IPS-18a (cell line): ENCODE data around the gene CEMIP2.

ENCODE experiments used
- H3K27ac ChIP-seq: one replicate; pipeline ENCODE4 v1.5.1; 2013; ENCODE audit warnings: low read length
- H3K27me3 ChIP-seq: one replicate; pipeline ENCODE4 v1.6.1; 2013; ENCODE audit warnings: mild to moderate bottlenecking, low read length; ENCODE audit not compliant: control insufficient read depth, insufficient read depth
- H3K36me3 ChIP-seq: one replicate; pipeline ENCODE4 v1.6.1; 2013; ENCODE audit warnings: low read depth, low read length; ENCODE audit not compliant: control insufficient read depth
- H3K4me1 ChIP-seq: one replicate; pipeline ENCODE4 v1.6.1; 2013; ENCODE audit warnings: low read depth, low read length; ENCODE audit not compliant: control insufficient read depth
- H3K4me3 ChIP-seq: one replicate; pipeline ENCODE4 v1.5.1; 2013; ENCODE audit warnings: low read length
- H3K9ac ChIP-seq: one replicate; pipeline ENCODE4 v1.6.1; 2013; ENCODE audit warnings: mild to moderate bottlenecking, low read length, moderate library complexity
- H3K9me3 ChIP-seq: one replicate; pipeline ENCODE4 v1.6.1; 2013; ENCODE audit warnings: low read depth, low read length; ENCODE audit not compliant: control insufficient read depth

CEMIP2 gene

DNA sequence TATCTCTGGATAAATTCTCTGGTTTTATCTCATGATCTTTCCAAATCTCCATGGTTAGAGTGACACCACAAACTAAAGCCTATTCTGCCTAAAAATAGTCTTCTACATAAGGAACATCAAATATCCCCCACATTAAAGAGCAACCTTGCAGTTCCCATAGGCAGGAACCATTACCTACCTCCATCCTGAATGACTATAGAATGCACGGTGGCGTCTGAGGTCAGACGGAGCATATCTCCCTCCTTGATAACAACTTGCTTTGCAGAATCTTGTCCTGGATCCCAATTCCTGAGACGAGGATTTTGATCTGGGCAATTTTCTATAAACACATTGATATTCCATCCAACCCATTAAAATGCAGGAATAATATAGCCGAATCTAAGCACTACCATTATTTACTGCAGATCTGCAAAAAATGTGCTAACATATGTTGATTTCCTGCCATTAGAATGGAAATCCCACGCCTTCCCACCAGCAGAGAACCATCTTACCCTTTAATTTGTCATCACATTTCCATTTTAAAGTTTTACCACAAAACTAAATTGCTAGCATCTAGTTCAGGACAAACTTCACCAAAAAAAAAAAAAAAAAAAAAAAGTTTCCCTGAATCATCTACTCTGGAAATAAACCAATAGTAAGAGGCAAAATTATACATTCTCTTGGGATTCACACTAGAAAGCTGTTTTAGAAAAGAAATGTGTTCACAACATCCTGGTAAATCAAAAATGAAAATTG lies 22.1 kb downstream of the CEMIP2 start:
- Histone ChIP-seq H3K36me3 (peaks cover 37% of the 10 kb centered on the region), H3K27ac (no peak overlapping the region)

DNA sequence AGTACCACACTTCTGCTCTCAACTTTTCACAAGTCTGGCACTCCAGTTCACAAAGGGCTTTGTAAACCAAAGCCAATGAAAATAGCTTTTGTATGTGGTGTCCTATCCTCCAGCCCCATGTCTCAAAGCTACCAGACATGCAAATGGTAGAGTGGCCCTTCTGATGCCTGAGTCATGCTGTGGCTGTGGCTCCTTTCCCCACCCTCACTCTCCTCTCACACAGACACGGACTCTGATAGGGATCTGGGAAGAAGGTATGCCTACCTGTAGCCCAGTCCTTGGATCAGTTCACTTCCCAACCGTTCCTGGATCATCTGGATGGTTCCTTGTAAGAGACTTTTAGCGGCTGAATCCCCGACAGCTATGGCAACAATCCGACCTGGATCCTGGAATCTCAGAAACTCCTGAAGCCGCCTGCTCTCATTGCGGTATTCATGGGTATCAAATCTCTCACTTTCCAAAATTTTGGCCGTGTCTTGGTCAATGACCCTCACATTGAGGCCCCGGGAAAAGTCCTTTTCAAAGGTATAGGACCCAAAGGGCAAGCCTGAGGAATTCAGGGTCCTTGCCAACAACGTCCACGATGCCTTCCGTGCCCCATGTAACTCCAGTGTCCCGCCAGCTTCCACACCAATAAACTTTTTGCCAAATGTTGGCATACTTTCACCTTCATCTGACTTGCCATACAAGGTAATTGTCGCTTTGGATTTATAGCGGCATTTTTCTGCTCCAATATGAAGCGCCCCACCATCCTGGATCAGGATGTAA lies 23.4 kb downstream of the CEMIP2 start:
- H3K4me1 ChIP-seq = peaks cover 33% of the 10 kb centered on the region
- no peak overlapping the region for H3K27ac ChIP-seq
- peaks cover 39% of the 10 kb centered on the region for H3K36me3 ChIP-seq
- H3K9ac ChIP-seq = no peak overlapping the region
- H3K27me3 ChIP-seq = no peaks in the 10 kb centered on the region
- no peak overlapping the region for H3K4me3 ChIP-seq
- no peaks in the 10 kb centered on the region for H3K9me3 ChIP-seq

More for the DNA sequence above, 22.1 kb downstream of the CEMIP2 start:
- H3K27me3 ChIP-seq = no peaks in the 10 kb centered on the region
- H3K4me3 ChIP-seq = peak overlapping the region; percentile 9
- no peaks in the 10 kb centered on the region for H3K9me3 ChIP-seq
- peaks cover 34% of the 10 kb centered on the region for H3K4me1 ChIP-seq
- no peak overlapping the region for H3K9ac ChIP-seq

DNA sequence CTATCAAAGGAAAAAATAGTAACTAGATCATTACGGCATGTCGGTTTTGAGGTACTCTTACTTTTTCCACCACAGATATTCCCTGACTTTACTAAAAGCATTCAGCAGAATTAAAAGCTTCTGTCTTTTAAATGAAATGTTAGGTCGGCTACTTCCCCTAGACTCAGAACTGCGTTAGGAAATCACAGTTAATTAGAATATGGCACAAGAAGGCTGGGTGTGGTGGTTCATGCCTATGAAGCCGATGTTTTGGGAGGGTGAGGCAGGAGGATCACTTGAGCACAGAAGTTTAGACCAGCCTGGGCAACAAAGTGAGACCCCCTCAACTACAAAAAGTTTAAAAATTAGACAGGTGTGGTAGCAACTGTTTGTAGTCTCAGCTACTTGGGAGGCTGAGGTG lies 24.4 kb downstream of the CEMIP2 start:
- Histone ChIP-seq H3K9me3 (no peaks in the 10 kb centered on the region), H3K36me3 (peaks cover 43% of the 10 kb centered on the region), H3K4me1 (peaks cover 33% of the 10 kb centered on the region), H3K27me3 (no peaks in the 10 kb centered on the region), H3K4me3 (no peak overlapping the region), H3K9ac (no peak overlapping the region), H3K27ac (no peak overlapping the region)

DNA sequence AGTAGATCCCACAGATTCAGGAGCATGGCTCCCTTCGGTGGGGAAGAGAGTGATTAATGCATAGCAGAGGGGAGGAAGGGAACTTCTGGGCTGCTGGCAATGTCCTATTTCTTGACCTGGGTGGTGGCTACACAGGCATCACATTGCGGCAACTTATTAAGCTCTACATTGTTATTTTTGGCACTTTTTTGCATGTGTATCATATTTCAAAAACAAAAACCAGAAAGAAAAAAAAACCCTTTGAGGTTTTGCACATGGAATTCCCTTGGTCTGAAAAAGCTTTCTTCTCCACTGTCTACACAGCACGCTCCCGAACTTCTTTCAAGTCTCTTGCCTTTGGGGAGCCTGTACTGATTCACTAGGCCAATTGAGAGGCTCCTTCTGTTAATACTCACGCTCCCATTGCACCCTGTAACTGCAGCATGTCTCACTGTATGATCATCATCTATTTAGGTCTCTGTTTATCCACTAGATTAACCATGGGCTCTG lies 25.1 kb downstream of the CEMIP2 start:
- H3K4me3 ChIP-seq = no peak overlapping the region
- H3K4me1 ChIP-seq = peaks cover 33% of the 10 kb centered on the region
- H3K9ac ChIP-seq = no peak overlapping the region
- peaks cover 38% of the 10 kb centered on the region for H3K36me3 ChIP-seq
- no peaks in the 10 kb centered on the region for H3K9me3 ChIP-seq
- H3K27me3 ChIP-seq = no peaks in the 10 kb centered on the region
- H3K27ac ChIP-seq = no peak overlapping the region

DNA sequence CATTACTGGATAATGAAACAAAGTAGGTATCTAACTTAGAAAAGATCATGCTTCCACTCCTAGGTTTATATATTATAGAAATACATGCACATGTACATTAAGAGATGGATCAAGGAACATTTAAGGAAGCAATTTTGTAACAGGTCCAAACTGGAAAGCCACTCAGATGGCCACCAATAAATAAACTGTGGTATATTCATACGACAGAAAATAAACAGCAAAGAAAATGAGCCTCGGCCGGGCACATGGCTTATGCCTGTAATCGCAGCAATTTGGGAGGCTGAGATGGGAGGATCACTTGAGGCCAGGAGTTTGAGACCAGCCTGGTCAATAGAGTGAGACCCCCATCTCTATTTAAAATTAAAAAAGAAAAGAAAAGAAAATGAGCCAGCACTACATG lies 25.6 kb downstream of the CEMIP2 start:
- no peak overlapping the region for H3K27ac ChIP-seq
- H3K36me3 ChIP-seq = peaks cover 33% of the 10 kb centered on the region
- peaks cover 33% of the 10 kb centered on the region for H3K4me1 ChIP-seq
- no peak overlapping the region for H3K4me3 ChIP-seq
- no peaks in the 10 kb centered on the region for H3K27me3 ChIP-seq
- H3K9ac ChIP-seq = no peak overlapping the region
- no peaks in the 10 kb centered on the region for H3K9me3 ChIP-seq

DNA sequence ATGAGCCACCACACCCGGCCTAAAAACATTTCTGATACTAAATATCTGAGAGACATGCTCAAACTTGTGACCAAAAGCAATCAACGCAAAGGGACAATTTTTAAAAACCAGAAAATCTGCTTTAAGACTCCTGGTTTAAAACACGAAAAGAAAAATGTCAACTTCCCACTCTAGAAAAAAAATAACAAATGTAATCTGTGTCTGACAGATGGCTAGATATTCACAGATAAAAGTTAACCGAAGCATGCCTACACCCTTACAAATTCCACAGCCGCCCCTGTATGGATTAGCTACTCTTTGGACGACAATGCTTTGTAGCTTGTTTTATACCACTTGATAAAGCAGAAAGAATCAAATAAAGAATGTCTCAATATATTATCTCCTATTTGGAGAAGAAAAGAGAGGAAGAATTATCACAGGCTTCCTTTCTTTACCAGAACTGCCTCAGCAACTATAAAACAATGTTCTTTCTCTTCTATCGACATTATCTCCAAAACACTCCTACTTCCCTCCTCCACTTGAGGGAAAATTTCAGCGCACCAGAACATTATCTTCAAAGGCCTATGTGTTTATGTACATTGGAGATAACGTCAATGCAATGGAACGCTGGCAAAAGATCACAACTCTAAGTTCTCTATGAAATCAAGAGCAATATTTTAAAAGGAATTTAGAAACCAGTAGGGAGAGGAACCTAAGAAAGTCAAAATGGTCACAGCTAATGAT lies 26.2 kb downstream of the CEMIP2 start:
- Histone ChIP-seq H3K4me3 (no peak overlapping the region), H3K9ac (no peak overlapping the region), H3K36me3 (peaks cover 33% of the 10 kb centered on the region), H3K9me3 (no peaks in the 10 kb centered on the region), H3K27me3 (no peaks in the 10 kb centered on the region), H3K27ac (no peak overlapping the region), H3K4me1 (peaks cover 29% of the 10 kb centered on the region)

DNA sequence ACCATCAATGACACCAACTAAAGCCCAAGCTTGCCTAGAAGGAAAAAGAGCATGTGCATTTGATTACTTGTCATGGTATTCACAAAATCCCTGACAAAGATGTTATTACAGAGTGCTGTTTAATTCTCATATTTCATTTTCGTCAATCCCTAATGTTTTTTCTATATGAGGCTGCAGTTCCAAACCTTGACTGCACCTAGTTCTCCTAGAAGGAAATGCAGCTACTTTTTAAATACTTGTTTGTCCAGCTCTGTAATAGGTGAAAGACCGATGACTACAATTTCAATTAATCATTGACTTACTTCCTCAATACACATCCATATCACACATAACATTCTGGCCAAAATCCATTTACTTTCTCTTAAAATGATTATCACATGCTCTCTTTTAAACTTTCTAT lies 28.1 kb downstream of the CEMIP2 start:
- Histone ChIP-seq H3K4me3 (no peak overlapping the region), H3K4me1 (peaks cover 12% of the 10 kb centered on the region), H3K27ac (no peak overlapping the region), H3K36me3 (peaks cover 38% of the 10 kb centered on the region), H3K9ac (no peak overlapping the region), H3K27me3 (no peaks in the 10 kb centered on the region), H3K9me3 (no peaks in the 10 kb centered on the region)

DNA sequence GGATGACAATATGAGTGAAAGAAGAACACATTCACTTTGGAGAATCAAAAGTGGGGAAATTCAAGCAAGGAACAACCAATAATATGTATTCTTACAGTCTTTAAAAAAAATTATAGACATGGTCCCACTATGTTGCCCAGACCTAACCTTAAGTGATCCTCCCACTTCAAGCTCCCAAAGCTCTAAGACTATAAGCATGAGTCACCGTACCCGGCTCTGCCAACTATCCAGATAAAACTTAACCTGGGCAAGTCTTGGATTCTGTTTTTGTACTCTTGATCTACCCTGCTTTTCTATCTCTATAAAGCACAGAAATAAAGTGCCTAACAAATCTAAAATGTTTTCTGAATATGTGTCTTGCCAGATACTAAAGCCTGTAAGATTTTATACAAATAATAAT lies 30.9 kb downstream of the CEMIP2 start:
- no peak overlapping the region for H3K4me3 ChIP-seq

DNA sequence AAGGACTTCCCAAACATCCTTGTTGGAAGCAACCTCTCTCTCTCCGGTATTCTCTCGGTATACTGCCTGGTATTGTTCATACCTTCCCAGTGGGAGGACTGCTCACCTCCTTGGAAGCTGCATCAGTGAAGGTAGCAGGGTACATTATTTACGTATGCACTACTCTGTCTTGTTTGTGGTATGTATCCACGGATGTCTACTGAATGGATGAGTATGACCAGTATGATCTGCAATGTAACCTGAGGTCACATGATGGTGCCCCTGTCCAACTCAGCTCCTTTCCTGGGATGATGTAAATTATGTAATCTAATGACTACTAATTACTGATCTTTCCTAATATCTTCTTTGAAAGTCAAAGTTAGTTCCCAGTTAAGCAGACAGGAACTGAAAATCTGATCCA lies 32.1 kb downstream of the CEMIP2 start:
- Histone ChIP-seq H3K4me1 (peaks cover 7% of the 10 kb centered on the region), H3K27ac (no peak overlapping the region), H3K9ac (no peak overlapping the region), H3K9me3 (no peaks in the 10 kb centered on the region), H3K4me3 (no peak overlapping the region), H3K36me3 (peaks cover 51% of the 10 kb centered on the region), H3K27me3 (no peaks in the 10 kb centered on the region)

More for the DNA sequence above, 30.9 kb downstream of the CEMIP2 start:
- Histone ChIP-seq H3K27ac (no peak overlapping the region), H3K36me3 (peaks cover 42% of the 10 kb centered on the region), H3K9ac (no peak overlapping the region), H3K27me3 (no peaks in the 10 kb centered on the region), H3K4me1 (peaks cover 7% of the 10 kb centered on the region), H3K9me3 (no peaks in the 10 kb centered on the region)

DNA sequence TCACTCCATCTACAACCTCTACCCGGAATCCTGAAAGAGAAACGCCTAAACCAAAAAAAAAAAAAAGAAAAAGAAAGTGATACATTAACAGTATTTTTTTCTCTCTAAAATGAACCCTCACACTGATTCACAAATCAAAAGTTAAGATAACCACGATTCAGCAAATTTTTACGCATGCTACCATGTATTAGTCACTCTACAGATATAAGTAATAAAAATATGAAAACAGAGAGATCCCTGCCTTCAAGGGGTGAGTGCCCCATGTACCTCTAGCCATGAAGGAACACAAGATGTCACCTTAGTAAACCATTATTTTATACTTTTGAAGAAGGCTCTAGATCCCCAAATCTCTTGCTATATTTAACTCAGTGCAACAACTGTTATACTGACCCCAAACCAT lies 33.4 kb downstream of the CEMIP2 start:
- H3K9me3 ChIP-seq = no peaks in the 10 kb centered on the region
- no peaks in the 10 kb centered on the region for H3K27me3 ChIP-seq
- H3K9ac ChIP-seq = no peak overlapping the region
- H3K4me3 ChIP-seq = no peak overlapping the region
- no peak overlapping the region for H3K27ac ChIP-seq
- peaks cover 61% of the 10 kb centered on the region for H3K36me3 ChIP-seq
- peaks cover 7% of the 10 kb centered on the region for H3K4me1 ChIP-seq

DNA sequence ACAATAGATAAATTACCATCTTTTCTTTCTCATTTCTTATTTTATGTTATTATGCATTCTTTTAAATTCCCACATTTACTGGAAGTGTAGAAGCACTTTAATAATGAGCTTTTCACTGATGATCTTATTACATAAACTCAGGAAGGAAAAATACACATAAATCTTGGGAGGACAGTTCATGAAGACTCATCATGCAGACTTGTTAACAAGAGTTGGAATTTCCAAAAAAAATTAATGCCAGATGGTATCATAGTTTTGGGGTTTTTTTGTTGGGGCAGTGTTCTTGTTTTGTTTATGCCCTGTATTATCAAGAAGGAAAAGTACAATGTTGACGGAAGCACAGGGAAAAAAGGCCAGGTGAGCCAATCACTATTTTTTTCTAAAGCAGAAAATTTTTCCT lies 35.1 kb downstream of the CEMIP2 start:
- Histone ChIP-seq H3K4me3 (no peak overlapping the region), H3K9ac (no peak overlapping the region), H3K4me1 (peaks cover 7% of the 10 kb centered on the region), H3K9me3 (no peaks in the 10 kb centered on the region), H3K27me3 (no peaks in the 10 kb centered on the region), H3K36me3 (peaks cover 66% of the 10 kb centered on the region), H3K27ac (no peak overlapping the region)
